ENCODE measurements around the gene TOB2.
A peak's percentile ranks its signal among the peaks of the same experiment; 100 is the strongest.
"Not testable (repeated sequence)": the region's sequence is repeated elsewhere in the genome, so short reads cannot be mapped to it uniquely, and the experiment has no call there.

The TOB2 gene

DNA sequence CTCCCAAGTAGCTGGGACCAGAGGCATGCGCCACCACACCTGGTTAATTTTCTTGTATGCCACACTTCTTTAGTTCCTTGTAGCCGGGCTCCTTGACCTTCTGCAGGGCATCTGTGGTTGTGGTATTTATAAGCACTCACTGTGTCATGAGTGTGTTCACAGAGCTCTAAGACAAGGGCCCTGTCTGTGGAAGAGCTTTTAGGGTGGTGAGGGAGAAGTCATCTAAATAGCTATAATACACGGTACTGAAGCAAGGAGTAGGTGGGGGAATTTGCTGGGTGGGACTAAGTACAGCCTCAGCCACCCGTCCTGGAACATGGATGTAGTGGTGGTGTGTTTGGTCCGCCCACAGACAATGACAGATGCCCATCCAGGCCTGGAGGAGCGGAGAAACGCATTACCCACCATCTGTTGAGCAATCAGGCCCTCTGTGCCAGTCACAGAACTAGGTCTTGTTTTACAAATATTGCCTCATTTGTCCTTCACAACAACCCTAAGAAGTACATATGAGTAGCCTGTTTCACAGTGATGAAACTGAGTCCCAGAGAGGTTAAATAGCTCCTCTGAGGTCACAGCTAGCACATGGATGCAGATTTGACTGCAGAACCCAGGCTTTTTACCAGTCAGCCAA, 32.4 kb upstream of the TOB2 start:
- Mint-ChIP-seq H3K4me1 (ENCODE audit: low read depth) (peaks cover 5% of the 10 kb centered on the region), H3K36me3 (ENCODE audit: low read depth) (no peaks in the 10 kb centered on the region), H3K9me3 (no peaks in the 10 kb centered on the region), H3K4me3 (no peak overlapping the region), H3K27ac (no peak overlapping the region), H3K27me3 (ENCODE audit: low read depth) (no peaks in the 10 kb centered on the region)
- no peak for DNase-seq (ENCODE audit: low spot score)

DNA sequence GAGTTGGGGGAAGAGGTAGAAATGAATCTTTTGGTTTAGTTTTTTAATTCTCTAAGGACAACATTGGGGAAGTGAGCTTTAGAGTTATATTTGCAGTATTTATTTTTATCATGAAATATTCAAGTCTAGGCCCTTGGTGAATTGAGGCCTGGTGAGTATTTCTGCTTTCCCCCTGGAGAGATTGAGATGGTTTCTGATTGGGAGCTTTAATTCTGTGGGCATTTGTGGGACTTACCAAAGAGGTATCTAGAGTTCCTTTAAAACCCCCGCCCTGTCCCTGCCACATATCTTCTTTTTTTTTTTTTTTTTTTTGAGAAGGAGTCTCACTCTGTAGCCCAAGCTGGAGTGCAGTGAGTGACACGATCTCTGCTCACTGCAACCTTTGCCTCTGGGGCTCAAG, 31.9 kb upstream of the TOB2 start:
- DNase-seq (ENCODE audit: low spot score): no peak
- H3K4me3 Mint-ChIP-seq: no peak overlapping the region
- no peak overlapping the region for H3K27ac Mint-ChIP-seq
- H3K27me3 Mint-ChIP-seq (ENCODE audit: low read depth): no peaks in the 10 kb centered on the region
- no peaks in the 10 kb centered on the region for H3K9me3 Mint-ChIP-seq
- H3K36me3 Mint-ChIP-seq (ENCODE audit: low read depth): no peaks in the 10 kb centered on the region
- peaks cover 8% of the 10 kb centered on the region for H3K4me1 Mint-ChIP-seq (ENCODE audit: low read depth)

DNA sequence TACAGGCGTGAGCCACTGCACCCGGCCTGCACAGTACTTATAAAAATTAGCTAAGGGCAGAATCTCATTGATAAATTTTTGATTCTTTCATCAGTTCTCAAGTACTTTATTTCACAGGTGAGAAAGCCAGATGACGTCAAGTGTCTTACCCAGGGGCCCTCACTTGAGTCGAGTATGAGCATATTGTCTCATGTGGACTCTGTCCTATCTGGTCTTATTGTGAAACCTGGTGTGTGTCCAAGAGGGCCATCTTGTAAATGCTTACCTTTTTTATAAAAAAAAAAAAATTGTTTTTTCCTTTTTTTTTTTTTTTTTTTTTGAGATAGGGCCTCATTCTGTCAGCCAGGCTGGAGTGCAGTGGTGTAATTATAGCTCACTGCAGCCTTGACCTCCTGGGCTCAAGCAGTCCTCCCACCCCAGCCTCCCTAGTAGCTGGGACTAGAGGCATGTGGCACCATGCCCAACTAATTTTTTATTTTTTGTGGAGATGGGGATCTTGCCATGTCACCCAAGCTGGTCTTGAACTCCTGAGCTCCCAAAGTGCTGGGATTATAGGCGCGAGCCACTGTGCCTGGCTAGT, 28.4 kb upstream of the TOB2 start:
- no peaks in the 10 kb centered on the region for H3K27me3 Mint-ChIP-seq (ENCODE audit: low read depth)
- no peak overlapping the region for H3K27ac Mint-ChIP-seq
- no peak for DNase-seq (ENCODE audit: low spot score)
- no peaks in the 10 kb centered on the region for H3K9me3 Mint-ChIP-seq
- peaks cover 13% of the 10 kb centered on the region for H3K4me1 Mint-ChIP-seq (ENCODE audit: low read depth)
- peaks cover 6% of the 10 kb centered on the region for H3K36me3 Mint-ChIP-seq (ENCODE audit: low read depth)
- no peak overlapping the region for H3K4me3 Mint-ChIP-seq

DNA sequence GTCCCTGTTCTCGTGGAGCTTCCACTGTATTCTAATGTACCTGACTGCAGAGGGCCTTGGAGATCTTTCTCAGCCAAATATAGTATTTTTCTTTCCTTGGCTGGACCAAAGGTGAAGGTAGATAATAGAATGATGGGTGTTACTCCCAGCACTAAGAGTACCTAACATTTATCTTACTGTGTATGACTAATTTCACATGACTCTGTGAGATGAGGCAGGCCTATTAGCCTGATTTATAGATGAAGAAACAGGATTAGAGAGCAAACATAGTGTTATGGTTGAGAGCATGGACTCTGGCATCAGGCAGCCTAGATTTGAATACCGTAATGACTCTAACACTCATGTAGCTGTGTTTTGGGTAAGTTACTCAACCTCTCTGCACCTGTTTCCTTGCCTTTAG, 25.0 kb upstream of the TOB2 start:
- no peak for DNase-seq (ENCODE audit: low spot score)
- Mint-ChIP-seq H3K36me3 (ENCODE audit: low read depth) (peaks cover 23% of the 10 kb centered on the region), H3K4me1 (ENCODE audit: low read depth) (peaks cover 28% of the 10 kb centered on the region), H3K4me3 (no peak overlapping the region), H3K27me3 (ENCODE audit: low read depth) (no peaks in the 10 kb centered on the region), H3K9me3 (no peaks in the 10 kb centered on the region), H3K27ac (no peak overlapping the region)

DNA sequence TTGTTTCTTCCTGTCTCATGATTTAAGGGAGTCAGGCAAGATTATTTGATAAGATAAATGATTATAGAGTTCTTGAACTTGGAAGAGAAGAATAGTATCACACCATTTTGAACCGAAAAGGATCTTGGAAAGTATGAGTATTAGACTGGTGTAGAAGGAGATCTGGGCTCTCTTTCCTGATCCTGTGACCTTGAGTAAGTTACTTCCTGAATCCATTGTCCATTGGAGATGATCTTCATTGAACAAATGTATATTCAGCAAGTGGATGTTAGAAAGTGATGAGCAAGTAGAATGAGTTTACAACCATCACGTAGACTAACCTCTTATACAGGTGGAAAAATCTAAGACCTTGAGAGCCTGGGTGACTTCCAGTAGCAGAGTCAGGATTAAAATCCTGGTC, 24.3 kb upstream of the TOB2 start:
- H3K9me3 Mint-ChIP-seq: no peaks in the 10 kb centered on the region
- H3K27me3 Mint-ChIP-seq (ENCODE audit: low read depth): no peaks in the 10 kb centered on the region
- peak overlapping the region; percentile 47 for H3K27ac Mint-ChIP-seq
- peaks cover 31% of the 10 kb centered on the region for H3K4me1 Mint-ChIP-seq (ENCODE audit: low read depth)
- H3K4me3 Mint-ChIP-seq: peak overlapping the region; percentile 86
- DNase-seq (ENCODE audit: low spot score): no peak
- H3K36me3 Mint-ChIP-seq (ENCODE audit: low read depth): peaks cover 27% of the 10 kb centered on the region

DNA sequence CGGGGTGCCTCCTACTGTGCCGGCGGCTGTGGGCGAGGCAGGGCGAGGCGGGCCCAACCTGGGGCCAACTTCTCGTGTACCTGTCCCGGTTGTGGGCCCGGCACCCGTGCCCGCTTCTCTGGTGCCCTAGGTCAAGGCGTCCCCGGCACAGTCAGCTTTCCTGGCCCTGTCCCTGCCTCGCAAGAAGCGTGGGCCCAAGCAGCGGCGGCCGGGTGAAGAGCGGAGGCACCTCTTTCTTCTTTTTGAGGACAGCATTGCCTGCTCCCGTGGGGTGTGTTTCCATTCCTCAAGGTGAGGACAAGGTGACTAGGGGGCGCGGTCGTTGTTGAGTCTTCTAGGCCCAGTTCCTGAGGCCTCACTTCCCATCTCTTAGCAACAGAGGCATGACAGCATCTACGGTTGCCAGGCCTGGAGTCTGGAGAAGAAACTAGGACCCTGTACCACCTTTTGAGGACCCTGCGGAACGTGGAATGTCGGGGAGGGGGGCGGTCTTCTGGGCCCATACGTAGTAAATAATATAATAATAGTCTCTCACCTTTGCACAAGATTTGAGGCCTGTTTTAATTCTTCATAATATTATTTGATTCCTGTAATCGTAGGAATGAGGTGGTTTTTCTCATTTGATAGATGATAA, 22.7 kb upstream of the TOB2 start:
- Mint-ChIP-seq H3K27me3 (ENCODE audit: low read depth) (no peaks in the 10 kb centered on the region), H3K9me3 (no peaks in the 10 kb centered on the region), H3K4me3 (peak overlapping the region; percentile 86), H3K27ac (peak overlapping the region; percentile 99), H3K4me1 (ENCODE audit: low read depth) (peaks cover 31% of the 10 kb centered on the region), H3K36me3 (ENCODE audit: low read depth) (peaks cover 36% of the 10 kb centered on the region)
- no peak for DNase-seq (ENCODE audit: low spot score)

DNA sequence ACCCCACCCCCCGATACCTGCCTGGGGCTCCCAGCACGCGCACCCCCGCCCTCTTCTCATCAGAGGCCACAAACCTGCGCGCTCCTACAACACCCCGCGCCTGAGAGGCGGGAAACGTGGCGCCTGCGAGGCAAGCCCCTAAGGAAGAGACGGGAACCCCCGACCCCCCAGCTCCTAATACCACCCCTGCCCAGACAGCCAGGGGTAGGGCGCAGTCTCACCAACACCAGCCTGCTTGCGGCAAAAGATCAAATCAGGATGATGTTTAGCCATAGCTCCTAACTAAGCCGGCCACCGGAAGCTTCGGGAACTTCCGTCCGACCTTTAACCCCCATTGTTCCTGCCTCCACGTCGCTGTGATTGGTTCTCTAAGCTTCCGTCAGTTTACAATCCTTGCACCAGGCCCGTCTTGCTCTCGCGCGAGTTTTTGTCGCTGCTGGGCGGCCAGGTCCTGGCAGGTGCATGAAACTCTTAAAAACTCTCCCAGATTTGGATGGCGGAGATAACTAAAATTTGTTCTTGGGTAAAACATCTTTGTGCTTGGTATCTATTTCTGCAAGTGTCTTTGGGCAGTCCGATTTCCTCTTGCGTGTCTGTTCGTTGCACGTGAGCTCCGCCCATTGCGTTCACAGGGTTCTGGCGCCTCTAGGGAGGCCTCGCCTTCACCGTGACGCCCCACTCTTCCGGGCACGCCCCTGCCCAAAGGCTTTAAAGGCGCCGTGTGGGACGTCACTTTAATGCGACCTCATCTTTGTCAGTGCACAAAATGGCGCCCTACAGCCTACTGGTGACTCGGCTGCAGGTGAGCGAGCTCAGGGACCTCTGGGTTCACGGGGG, 22.0 kb upstream of the TOB2 start, which contains the start of the genes ACO2 and PHF5A:
ACO2 (plus strand) TSS at position 737 of the 837 bp plus-strand sequence; CDS start at position 767, 30 bp downstream.
PHF5A (minus strand) TSS at position 312 of the 837 bp plus-strand sequence; CDS start at position 273, 39 bp downstream.
- H3K4me3 Mint-ChIP-seq: peak within 1 kb of the TSS; percentile 86
- peak; percentile 98 for DNase-seq (ENCODE audit: low spot score)
- peaks cover 42% of the 10 kb centered on the region for H3K36me3 Mint-ChIP-seq (ENCODE audit: low read depth)
- no peaks in the 10 kb centered on the region for H3K27me3 Mint-ChIP-seq (ENCODE audit: low read depth)
- H3K27ac Mint-ChIP-seq: peak within 1 kb of the TSS; percentile 99
- no peaks in the 10 kb centered on the region for H3K9me3 Mint-ChIP-seq
- peaks cover 29% of the 10 kb centered on the region for H3K4me1 Mint-ChIP-seq (ENCODE audit: low read depth)

DNA sequence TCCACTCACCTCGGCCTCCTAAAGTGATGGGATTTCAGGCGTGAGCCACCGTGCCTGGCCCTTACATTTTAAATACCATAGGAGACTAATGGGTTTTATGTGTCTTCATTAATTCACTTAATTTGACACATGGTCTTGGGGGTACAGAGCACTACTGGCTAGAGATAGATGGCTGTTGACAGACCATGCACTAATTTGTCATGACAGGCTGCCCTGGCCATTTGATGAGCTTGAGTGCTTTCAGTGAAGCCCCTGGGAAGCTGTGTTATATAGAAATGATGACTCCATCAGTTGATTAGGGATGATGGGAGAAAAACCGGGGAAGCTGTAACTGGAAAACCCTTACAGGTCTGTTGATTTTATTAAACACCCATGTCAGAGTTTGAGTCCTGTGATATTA, 15.3 kb upstream of the TOB2 start:
- H3K9me3 Mint-ChIP-seq: no peaks in the 10 kb centered on the region
- H3K4me3 Mint-ChIP-seq: no peak overlapping the region
- peaks cover 3% of the 10 kb centered on the region for H3K4me1 Mint-ChIP-seq (ENCODE audit: low read depth)
- no peaks in the 10 kb centered on the region for H3K27me3 Mint-ChIP-seq (ENCODE audit: low read depth)
- DNase-seq (ENCODE audit: low spot score): no peak
- H3K27ac Mint-ChIP-seq: no peak overlapping the region
- H3K36me3 Mint-ChIP-seq (ENCODE audit: low read depth): peaks cover 47% of the 10 kb centered on the region

DNA sequence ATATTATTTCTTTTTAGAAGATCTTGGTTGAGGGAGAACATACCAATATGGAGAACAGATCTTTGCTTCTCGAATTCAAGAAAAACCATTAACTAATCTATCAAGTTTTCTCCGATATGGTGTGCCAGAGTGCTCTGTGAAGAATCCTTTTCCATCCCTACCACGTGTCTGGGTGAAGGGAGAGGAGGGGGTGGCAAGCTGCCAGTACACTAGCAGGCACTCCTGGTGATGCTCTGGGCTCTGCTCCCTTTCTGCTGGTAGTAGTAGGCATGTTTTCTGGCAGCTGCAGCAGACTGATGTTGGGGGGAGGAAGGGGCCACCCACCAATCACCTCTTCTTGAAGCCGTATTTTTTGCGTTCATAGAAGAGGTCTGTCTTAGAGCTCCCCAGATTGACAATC, 13.5 kb upstream of the TOB2 start:
- not testable (repeated sequence) for H3K9me3 Mint-ChIP-seq; H3K4me1 Mint-ChIP-seq (ENCODE audit: low read depth); DNase-seq (ENCODE audit: low spot score); H3K27ac Mint-ChIP-seq; H3K4me3 Mint-ChIP-seq; H3K27me3 Mint-ChIP-seq (ENCODE audit: low read depth)
- peaks cover 39% of the 10 kb centered on the region for H3K36me3 Mint-ChIP-seq (ENCODE audit: low read depth)

DNA sequence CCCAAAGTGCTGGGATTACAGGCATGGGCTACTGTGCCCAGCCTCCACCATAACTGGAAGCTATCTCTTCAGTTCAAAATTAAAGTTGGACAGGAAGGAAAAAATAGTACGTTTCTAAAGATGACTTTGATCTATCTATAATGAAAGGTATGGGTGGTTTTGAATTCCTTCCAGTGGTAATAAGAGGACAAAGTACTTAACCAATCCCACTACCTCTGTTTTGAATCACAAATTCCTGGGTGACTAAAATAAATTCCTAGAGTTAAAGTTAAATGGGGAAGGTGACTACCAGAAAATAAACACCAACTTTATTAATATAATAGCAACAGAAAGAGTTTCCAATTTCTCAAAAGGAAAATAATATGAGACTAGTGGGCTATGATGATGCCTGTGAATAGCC, 12.8 kb upstream of the TOB2 start:
- Mint-ChIP-seq H3K27ac (no peak overlapping the region), H3K27me3 (ENCODE audit: low read depth) (no peaks in the 10 kb centered on the region), H3K36me3 (ENCODE audit: low read depth) (peaks cover 34% of the 10 kb centered on the region), H3K4me3 (no peak overlapping the region), H3K9me3 (no peaks in the 10 kb centered on the region), H3K4me1 (ENCODE audit: low read depth) (no peaks in the 10 kb centered on the region)
- DNase-seq (ENCODE audit: low spot score): no peak

DNA sequence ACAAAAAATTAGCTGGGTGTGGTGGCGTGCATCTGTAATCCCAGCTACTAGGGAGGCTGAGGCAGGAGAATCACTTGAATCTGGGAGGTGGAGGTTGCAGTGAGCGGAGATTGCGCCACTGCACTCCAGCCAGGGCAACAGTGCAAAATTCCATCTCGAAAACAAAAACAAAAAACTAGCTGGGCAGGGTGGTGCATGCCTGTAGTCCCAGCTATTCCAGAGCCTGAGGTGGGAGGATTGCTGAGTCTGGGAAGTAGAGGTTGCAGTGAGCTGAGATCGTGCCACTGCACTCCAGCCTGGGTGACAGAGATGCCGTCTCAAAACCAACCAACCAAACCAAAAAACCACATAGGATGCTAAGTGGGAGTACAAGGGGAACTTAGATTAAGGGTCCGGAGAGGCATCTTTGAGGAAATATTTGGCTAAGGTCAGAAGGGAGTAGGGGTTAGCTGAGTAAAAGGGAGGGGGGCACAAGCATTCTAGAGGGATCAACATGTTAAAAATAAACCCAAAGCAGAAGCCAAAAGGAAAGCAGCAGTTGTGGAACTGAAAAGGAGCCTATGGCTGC, 11.6 kb upstream of the TOB2 start:
- no peak for DNase-seq (ENCODE audit: low spot score)
- no peaks in the 10 kb centered on the region for H3K9me3 Mint-ChIP-seq
- no peak overlapping the region for H3K27ac Mint-ChIP-seq
- no peak overlapping the region for H3K4me3 Mint-ChIP-seq
- H3K27me3 Mint-ChIP-seq (ENCODE audit: low read depth): no peaks in the 10 kb centered on the region
- H3K4me1 Mint-ChIP-seq (ENCODE audit: low read depth): no peaks in the 10 kb centered on the region
- H3K36me3 Mint-ChIP-seq (ENCODE audit: low read depth): peaks cover 27% of the 10 kb centered on the region

DNA sequence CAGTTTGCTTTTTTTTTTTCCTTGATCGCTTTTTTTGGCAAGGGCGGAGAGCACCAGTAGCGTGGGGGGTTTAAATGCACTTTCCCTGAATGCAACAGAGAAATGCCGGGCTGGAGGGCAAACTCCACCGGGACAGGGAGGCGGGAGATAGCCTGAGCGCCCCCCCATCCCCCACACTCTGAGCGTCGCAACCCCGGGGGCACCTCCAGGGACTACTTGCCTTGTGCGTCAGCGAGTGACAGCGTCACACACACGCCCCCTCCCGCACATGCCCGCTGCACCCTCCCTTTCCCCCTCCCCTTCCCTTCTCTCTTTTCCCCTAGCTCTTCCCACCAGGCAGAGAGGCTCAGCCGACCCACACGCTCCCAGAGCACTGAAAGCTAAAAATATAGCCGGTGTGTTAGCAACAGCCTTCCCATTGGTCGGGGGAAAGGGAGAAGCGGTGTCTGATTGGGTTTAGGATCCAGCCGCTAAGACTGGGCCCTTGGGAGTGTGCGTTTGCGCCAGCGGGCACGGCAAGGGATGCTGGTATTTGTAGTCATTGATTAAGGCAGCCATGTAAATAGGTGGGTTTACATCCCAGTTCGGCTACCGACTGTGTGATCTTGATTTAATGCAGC, 1.7 kb upstream of the TOB2 start:
- Mint-ChIP-seq H3K36me3 (ENCODE audit: low read depth) (no peaks in the 10 kb centered on the region), H3K4me3 (peak overlapping the region; percentile 89), H3K4me1 (ENCODE audit: low read depth) (peaks cover 8% of the 10 kb centered on the region), H3K9me3 (no peaks in the 10 kb centered on the region), H3K27ac (peak overlapping the region; percentile 97), H3K27me3 (ENCODE audit: low read depth) (no peaks in the 10 kb centered on the region)
- DNase-seq (ENCODE audit: low spot score): peak; percentile 94

DNA sequence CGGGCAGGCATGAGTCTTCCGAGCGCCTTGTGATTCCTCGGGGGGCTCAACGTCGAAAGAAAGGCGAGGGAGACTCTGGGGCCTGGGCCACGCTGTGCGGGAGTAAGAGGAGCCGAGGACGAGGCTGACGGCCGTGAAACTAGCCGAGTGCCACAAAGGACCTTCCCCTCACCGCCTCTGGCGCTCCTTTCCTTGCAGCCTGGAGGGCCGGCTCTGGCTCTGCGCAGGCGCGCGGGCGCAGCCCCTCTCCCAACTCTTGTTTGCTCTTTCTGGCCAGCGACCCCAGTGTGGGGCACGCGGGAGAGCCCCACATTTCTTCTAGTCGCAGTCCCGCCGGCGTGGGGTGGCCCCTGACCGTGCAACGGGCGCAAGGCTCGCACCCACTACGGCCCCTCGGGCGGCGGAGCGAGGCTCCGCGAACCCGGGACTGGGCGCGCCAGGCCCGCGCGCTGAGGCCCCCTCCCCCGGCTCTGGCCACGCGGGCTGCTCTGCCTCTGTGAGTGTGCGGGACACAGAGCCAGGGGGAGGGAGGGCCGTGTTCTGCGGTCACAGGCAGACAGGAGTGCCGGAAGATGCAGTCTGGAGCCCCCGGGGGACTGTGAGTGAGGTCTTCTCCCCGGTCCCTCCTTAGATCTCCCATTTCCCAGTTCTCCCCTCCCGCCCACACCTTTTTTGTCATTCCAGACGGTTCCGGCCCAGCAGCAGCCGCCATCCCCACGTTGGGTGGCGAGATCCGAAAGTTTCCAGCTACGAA, 1.0 kb upstream of the TOB2 start:
- Mint-ChIP-seq H3K9me3 (no peaks in the 10 kb centered on the region), H3K27me3 (ENCODE audit: low read depth) (no peaks in the 10 kb centered on the region), H3K4me3 (peak overlapping the region; percentile 89), H3K36me3 (ENCODE audit: low read depth) (peaks cover 2% of the 10 kb centered on the region), H3K27ac (peak overlapping the region; percentile 97), H3K4me1 (ENCODE audit: low read depth) (peaks cover 13% of the 10 kb centered on the region)
- peak; percentile 63 for DNase-seq (ENCODE audit: low spot score)
